Ecto neural progenitor cell (in vitro differentiated cells): ENCODE data around the gene DNAJC30.
A peak's percentile ranks its signal among the peaks of the same experiment; 100 is the strongest.
"Not testable (repeated sequence)": the region's sequence is repeated elsewhere in the genome, so short reads cannot be mapped to it uniquely, and the experiment has no call there.

Experiments used
- DNase-seq: peaks from one replicate; pipeline ENCODE4 v3.0.0-alpha.2; 2018; ENCODE audit warnings: low spot score

Gene DNAJC30

GRCh38 chr7:73683056-73683787, at the start of gene DNAJC30, which contains the start of gene BUD23:
TSS of gene DNAJC30 (minus strand) at chr7:73683453. CDS start at chr7:73683423, 30 bp downstream.
TSS of gene BUD23 (plus strand) at chr7:73683597. CDS start at chr7:73683626, 29 bp downstream.
- peak; percentile 97 for DNase-seq

- DNase-seq = no peak
Measured at GRCh38 chr7:73732397-73732796, 49.1 kb upstream of the DNAJC30 start.

- DNase-seq = no peak
Measured at GRCh38 chr7:73730485-73730884, 47.2 kb upstream of the DNAJC30 start.

GRCh38 chr7:73728551-73728950, 45.3 kb upstream of the DNAJC30 start:
- no peak for DNase-seq

GRCh38 chr7:73727952-73728351, 44.7 kb upstream of the DNAJC30 start:
- DNase-seq = no peak

GRCh38 chr7:73726083-73726466, 42.8 kb upstream of the DNAJC30 start:
- DNase-seq = no peak

- DNase-seq = no peak
Measured at GRCh38 chr7:73723813-73724212, 40.6 kb upstream of the DNAJC30 start.

GRCh38 chr7:73722785-73723184, 39.5 kb upstream of the DNAJC30 start:
- DNase-seq = no peak

- not testable (repeated sequence) for DNase-seq
Measured at GRCh38 chr7:73722182-73722581, 38.9 kb upstream of the DNAJC30 start.

GRCh38 chr7:73721377-73721817, 38.1 kb upstream of the DNAJC30 start:
- DNase-seq = no peak

GRCh38 chr7:73720443-73720842, 37.2 kb upstream of the DNAJC30 start:
- not testable (repeated sequence) for DNase-seq

GRCh38 chr7:73719806-73720169, 36.5 kb upstream of the DNAJC30 start:
- no peak for DNase-seq

- peak; percentile 84 for DNase-seq
Measured at GRCh38 chr7:73718905-73719805, 35.9 kb upstream of the DNAJC30 start, which contains the start of gene STX1A. TSS of gene STX1A (minus strand) at chr7:73719669. CDS start at chr7:73719631, 38 bp downstream.

- no peak for DNase-seq
Measured at GRCh38 chr7:73718438-73718881, 35.2 kb upstream of the DNAJC30 start.

- DNase-seq = no peak
Measured at GRCh38 chr7:73717991-73718405, 34.7 kb upstream of the DNAJC30 start.

GRCh38 chr7:73717025-73717807, 34.0 kb upstream of the DNAJC30 start:
- DNase-seq = no peak

- DNase-seq = no peak
Measured at GRCh38 chr7:73716318-73716890, 33.2 kb upstream of the DNAJC30 start.

- DNase-seq = no peak
Measured at GRCh38 chr7:73715648-73716317, 32.5 kb upstream of the DNAJC30 start.

GRCh38 chr7:73713319-73713718, 30.1 kb upstream of the DNAJC30 start:
- DNase-seq = not testable (repeated sequence)

- DNase-seq = no peak
Measured at GRCh38 chr7:73712773-73713172, 29.5 kb upstream of the DNAJC30 start.

GRCh38 chr7:73708961-73709549, 25.8 kb upstream of the DNAJC30 start:
- no peak for DNase-seq
